Loucy (cell line): ENCODE measurements around the gene CEBPA.

Experiments used
- H2AFZ ChIP-seq: fragments of 200-600 bp; sonication (generic); 2 replicates; pipeline ENCODE4 v1.6.0; 2016; ENCODE audit warnings: antibody characterized with exemption, mild to moderate bottlenecking, low read length, moderate library complexity
- H3F3A ChIP-seq: fragments of 200-600 bp; 2 replicates; pipeline ENCODE4 v1.6.0; 2016; ENCODE audit warnings: antibody characterized with exemption, low read depth, mild to moderate bottlenecking
- H3K27me3 ChIP-seq: fragments of 200-600 bp; sonication (generic); 2 replicates; pipeline ENCODE4 v1.6.1; 2014; ENCODE audit warnings: low read length, mild to moderate bottlenecking; ENCODE audit not compliant: insufficient read depth, poor library complexity, severe bottlenecking
- H3K36me3 ChIP-seq: fragments of 200-600 bp; sonication (generic); 2 replicates; pipeline ENCODE4 v1.6.1; 2016; ENCODE audit warnings: low read length; ENCODE audit not compliant: insufficient read depth
- H3K4me1 ChIP-seq: fragments of 200-600 bp; sonication (generic); 2 replicates; pipeline ENCODE4 v1.5.1; 2014; ENCODE audit warnings: low read length, mild to moderate bottlenecking; ENCODE audit not compliant: insufficient read depth, poor library complexity, severe bottlenecking
- H3K4me2 ChIP-seq: fragments of 200-600 bp; sonication (generic); 2 replicates; pipeline ENCODE4 v1.6.0; 2014; ENCODE audit warnings: antibody characterized with exemption, low read length, low read depth, mild to moderate bottlenecking; ENCODE audit not compliant: poor library complexity, severe bottlenecking
- H3K4me3 ChIP-seq: fragments of 200-600 bp; sonication (generic); 2 replicates; pipeline ENCODE4 v1.5.1; 2014; ENCODE audit warnings: low read length, mild to moderate bottlenecking, mixed read lengths; ENCODE audit not compliant: poor library complexity, severe bottlenecking
- H3K79me2 ChIP-seq: fragments of 200-600 bp; sonication (generic); 2 replicates; pipeline ENCODE4 v1.6.1; 2014; ENCODE audit warnings: low read length; ENCODE audit not compliant: insufficient read depth
- H3K9ac ChIP-seq: fragments of 200-600 bp; sonication (generic); 2 replicates; pipeline ENCODE4 v1.6.0; 2014; ENCODE audit warnings: mild to moderate bottlenecking, low read depth, low read length, moderate library complexity; ENCODE audit not compliant: poor library complexity, severe bottlenecking
- H3K9me2 ChIP-seq: fragments of 200-600 bp; sonication (generic); replicated peaks from 2 replicates; pipeline ENCODE4 v1.6.1; 2016; ENCODE audit warnings: low read depth, low read length, mixed read lengths
- H3K9me3 ChIP-seq: fragments of 200-600 bp; sonication (generic); 2 replicates; pipeline ENCODE4 v1.6.1; 2014; ENCODE audit warnings: mild to moderate bottlenecking, antibody characterized with exemption, low read length, low read depth; ENCODE audit not compliant: insufficient read depth
- H4K20me1 ChIP-seq: fragments of 200-600 bp; sonication (generic); 2 replicates; pipeline ENCODE4 v1.6.0; 2014; ENCODE audit warnings: antibody characterized with exemption, low read length, mild to moderate bottlenecking; ENCODE audit not compliant: insufficient read depth, poor library complexity, severe bottlenecking
- CTCF ChIP-seq: fragments of 200-600 bp; sonication (generic); conservative IDR thresholded peaks from 2 replicates; pipeline ENCODE4 v1.5.1; 2014; ENCODE audit warnings: mild to moderate bottlenecking, antibody characterized with exemption, low read length
- EZH2phosphoT487 ChIP-seq: fragments of 200-600 bp; IDR thresholded peaks from 2 replicates; pipeline ENCODE4 v1.6.1; 2018; ENCODE audit warnings: antibody characterized with exemption, mild to moderate bottlenecking, moderate library complexity, borderline replicate concordance

The CEBPA gene

GRCh38 chr19:33325920-33326319 lies 23.6 kb upstream of the CEBPA start:
- Histone ChIP-seq H2AFZ (no peak overlapping the region), H3K27me3 (no peaks in the 10 kb centered on the region), H3K79me2 (no peaks in the 10 kb centered on the region), H3K9me3 (no peaks in the 10 kb centered on the region), H3K9me2 (no peaks in the 10 kb centered on the region), H4K20me1 (no peaks in the 10 kb centered on the region), H3F3A (no peaks in the 10 kb centered on the region), H3K4me3 (no peak overlapping the region), H3K4me2 (no peak overlapping the region), H3K36me3 (no peaks in the 10 kb centered on the region), H3K4me1 (no peaks in the 10 kb centered on the region), H3K9ac (no peak overlapping the region)
- TF ChIP-seq EZH2phosphoT487, result no peak
- TF ChIP-seq CTCF, result no peak

GRCh38 chr19:33324628-33325027 lies 22.3 kb upstream of the CEBPA start:
- H3K9me3 ChIP-seq, result no peaks in the 10 kb centered on the region
- no peaks in the 10 kb centered on the region for H4K20me1 ChIP-seq
- TF ChIP-seq CTCF (no peak), EZH2phosphoT487 (no peak)

GRCh38 chr19:33323093-33323820 lies 20.9 kb upstream of the CEBPA start:
- Histone ChIP-seq H3K9me2 (no peaks in the 10 kb centered on the region), H3K36me3 (no peaks in the 10 kb centered on the region), H4K20me1 (no peaks in the 10 kb centered on the region), H3K27me3 (no peaks in the 10 kb centered on the region), H3K4me1 (no peaks in the 10 kb centered on the region), H3K4me3 (no peak overlapping the region), H2AFZ (no peak overlapping the region), H3K9ac (no peak overlapping the region), H3K4me2 (no peak overlapping the region), H3K9me3 (no peaks in the 10 kb centered on the region), H3K79me2 (no peaks in the 10 kb centered on the region), H3F3A (no peaks in the 10 kb centered on the region)
- TF ChIP-seq CTCF (no peak), EZH2phosphoT487 (no peak)

More at GRCh38 chr19:33324628-33325027, 22.3 kb upstream of the CEBPA start:
- H3K9ac ChIP-seq, result no peak overlapping the region
- H3K36me3 ChIP-seq, result no peaks in the 10 kb centered on the region
- no peak overlapping the region for H3K4me3 ChIP-seq
- H3K4me2 ChIP-seq, result no peak overlapping the region
- H3K27me3 ChIP-seq, result no peaks in the 10 kb centered on the region
- no peaks in the 10 kb centered on the region for H3F3A ChIP-seq
- no peak overlapping the region for H2AFZ ChIP-seq
- no peaks in the 10 kb centered on the region for H3K4me1 ChIP-seq
- H3K9me2 ChIP-seq, result no peaks in the 10 kb centered on the region
- H3K79me2 ChIP-seq, result no peaks in the 10 kb centered on the region
